K562 (cell line): ENCODE measurements around the gene NFIL3.

Experiments
- CTCF ChIP-seq, 3 experiments: IDR thresholded peaks in 2 of 3; conservative IDR thresholded peaks in 1 of 3; 2 replicates each; pipeline ENCODE4 v1.5.1; 2011 to 2012; ENCODE audit warnings: low read length in 3 of 3, mild to moderate bottlenecking in 3 of 3, control low read depth in 2 of 3, improper control_type of control experiment in 1 of 3, inconsistent platforms in 1 of 3, low read depth in 1 of 3, mixed read lengths in 1 of 3, moderate library complexity in 1 of 3; ENCODE audit not compliant: insufficient read depth in 2 of 3
- POLR2AphosphoS5 ChIP-seq: IDR thresholded peaks from 2 replicates; pipeline ENCODE4 v1.6.1; 2011; ENCODE audit warnings: mild to moderate bottlenecking, low read depth, low read length, moderate library complexity; ENCODE audit not compliant: control insufficient read depth, insufficient read depth
- SREBF1 ChIP-seq: fragments of 150-350 bp; IDR thresholded peaks from 2 replicates; pipeline ENCODE4 v1.6.1; 2014; ENCODE audit warnings: antibody characterized with exemption, low read depth, low read length, borderline replicate concordance
- ZKSCAN1 ChIP-seq: fragments of 150-350 bp; IDR thresholded peaks from 2 replicates; pipeline ENCODE4 v1.6.1; 2016; ENCODE audit warnings: low read depth, low read length
- ZNF217 ChIP-seq: sonication (generic); formaldehyde crosslinking; IDR thresholded peaks from 2 replicates; pipeline ENCODE4 v1.8.0; 2022; ENCODE audit warnings: mild to moderate bottlenecking, missing genetic modification reagents
- TF ChIP-seq, protein P1 (sequence below), 2 experiments: fragments of 450-650 bp; formaldehyde crosslinking in 1 of 2; IDR thresholded peaks; 2 replicates each; pipeline versions ENCODE4 v1.4.0 to v1.6.1; 2014 to 2020; ENCODE audit warnings: mild to moderate bottlenecking in 2 of 2, borderline replicate concordance in 1 of 2, low read depth in 1 of 2

GRCh38 chr9:91364005-91364404, 59.6 kb downstream of the NFIL3 start:
- TF ChIP-seq CTCF (IDR thresholded peaks at IDR 0.05 in 2 of 3, conservative IDR thresholded peaks at IDR 0.05 in 1 of 3; ENCODE audit: insufficient read depth in 2 of 3, low read depth in 1 of 3, low read length in 3 of 3) (no peak), POLR2AphosphoS5 (no peak), ZKSCAN1 (no peak), ZNF217 (no peak), SREBF1 (no peak)
- TF ChIP-seq, protein P1, sequence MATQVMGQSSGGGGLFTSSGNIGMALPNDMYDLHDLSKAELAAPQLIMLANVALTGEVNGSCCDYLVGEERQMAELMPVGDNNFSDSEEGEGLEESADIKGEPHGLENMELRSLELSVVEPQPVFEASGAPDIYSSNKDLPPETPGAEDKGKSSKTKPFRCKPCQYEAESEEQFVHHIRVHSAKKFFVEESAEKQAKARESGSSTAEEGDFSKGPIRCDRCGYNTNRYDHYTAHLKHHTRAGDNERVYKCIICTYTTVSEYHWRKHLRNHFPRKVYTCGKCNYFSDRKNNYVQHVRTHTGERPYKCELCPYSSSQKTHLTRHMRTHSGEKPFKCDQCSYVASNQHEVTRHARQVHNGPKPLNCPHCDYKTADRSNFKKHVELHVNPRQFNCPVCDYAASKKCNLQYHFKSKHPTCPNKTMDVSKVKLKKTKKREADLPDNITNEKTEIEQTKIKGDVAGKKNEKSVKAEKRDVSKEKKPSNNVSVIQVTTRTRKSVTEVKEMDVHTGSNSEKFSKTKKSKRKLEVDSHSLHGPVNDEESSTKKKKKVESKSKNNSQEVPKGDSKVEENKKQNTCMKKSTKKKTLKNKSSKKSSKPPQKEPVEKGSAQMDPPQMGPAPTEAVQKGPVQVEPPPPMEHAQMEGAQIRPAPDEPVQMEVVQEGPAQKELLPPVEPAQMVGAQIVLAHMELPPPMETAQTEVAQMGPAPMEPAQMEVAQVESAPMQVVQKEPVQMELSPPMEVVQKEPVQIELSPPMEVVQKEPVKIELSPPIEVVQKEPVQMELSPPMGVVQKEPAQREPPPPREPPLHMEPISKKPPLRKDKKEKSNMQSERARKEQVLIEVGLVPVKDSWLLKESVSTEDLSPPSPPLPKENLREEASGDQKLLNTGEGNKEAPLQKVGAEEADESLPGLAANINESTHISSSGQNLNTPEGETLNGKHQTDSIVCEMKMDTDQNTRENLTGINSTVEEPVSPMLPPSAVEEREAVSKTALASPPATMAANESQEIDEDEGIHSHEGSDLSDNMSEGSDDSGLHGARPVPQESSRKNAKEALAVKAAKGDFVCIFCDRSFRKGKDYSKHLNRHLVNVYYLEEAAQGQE (IDR thresholded peaks at IDR 0.05; ENCODE audit: borderline replicate concordance): no peak
- TF ChIP-seq, protein P1 (CRISPR knock-in tag; IDR thresholded peaks at IDR 0.05; ENCODE audit: low read depth): no peak
